PC-3 (cell line): ENCODE measurements around the gene TBXAS1. TPM values are rescaled to one million over a fixed set of nuclear protein-coding genes. Genes with fewer than 3 reads are reported as not detected.

Experiments
- ATAC-seq: fragments of 200-7000 bp; cut with Tn5 transposase; 2 replicates; pipeline ENCODE4 v1.9.1; 2020; ENCODE audit warnings: mild to moderate bottlenecking, moderate library complexity
- Bru-seq: library from RNA; stranded (reverse); fragments of 400-500 nt; gene quantifications from one replicate; lab custom pipeline; 2021; lab: Mats Ljungman, UMichigan
- BruChase-seq, 2 experiments: library from RNA; stranded (reverse); fragments of 400-500 nt; gene quantifications; one replicate each; lab custom pipeline; 2021; lab: Mats Ljungman, UMichigan
- BruUV-seq: library from RNA; stranded (reverse); fragments of 400-500 nt; replicated peaks from 2 replicates; lab custom pipeline; 2021; lab: Mats Ljungman, UMichigan
- CTCF ChIA-PET: fragments of 300-600 bp; sonication (Branson Sonifier 250); formaldehyde crosslinking; loops from one replicate; lab custom pipeline; 2022; ENCODE audit warnings: antibody characterized with exemption; lab: Charles Lee
- POLR2A ChIA-PET: fragments of 300-600 bp; sonication (Branson Sonifier 250); formaldehyde crosslinking; loops from one replicate; lab custom pipeline; 2022; ENCODE audit warnings: antibody characterized with exemption; ENCODE audit not compliant: unreplicated experiment; lab: Charles Lee
- DNase-seq: peaks from one replicate; pipeline ENCODE4 v3.0.0-alpha.2; 2015
- H2AFZ ChIP-seq: fragments of 300-600 bp; sonication (generic); 2 replicates; pipeline ENCODE4 v1.6.0; 2016; ENCODE audit warnings: antibody characterized with exemption, low read length
- H3F3A ChIP-seq: fragments of 300-600 bp; sonication (generic); one replicate; pipeline ENCODE4 v1.6.0; 2017; ENCODE audit warnings: antibody characterized with exemption, low read length, control low read depth, mild to moderate bottlenecking; ENCODE audit not compliant: unreplicated experiment
- H3K27ac ChIP-seq: fragments of 300-600 bp; sonication (generic); 2 replicates; pipeline ENCODE4 v1.5.1; 2016; ENCODE audit warnings: mild to moderate bottlenecking, low read length
- H3K27me3 ChIP-seq: fragments of 300-600 bp; sonication (generic); 2 replicates; pipeline ENCODE4 v1.6.1; 2016; ENCODE audit warnings: low read length, mixed read lengths
- H3K36me3 ChIP-seq: fragments of 300-600 bp; sonication (generic); 2 replicates; pipeline ENCODE4 v1.6.1; 2016; ENCODE audit warnings: low read depth, mixed run types, low read length, mixed read lengths
- H3K4me1 ChIP-seq: fragments of 300-600 bp; sonication (generic); 2 replicates; pipeline ENCODE4 v1.5.1; 2016; ENCODE audit warnings: low read length; ENCODE audit not compliant: insufficient read depth
- H3K4me2 ChIP-seq: fragments of 300-600 bp; sonication (generic); 2 replicates; pipeline ENCODE4 v1.6.0; 2016; ENCODE audit warnings: low read length
- H3K4me3 ChIP-seq: fragments of 300-600 bp; sonication (generic); 2 replicates; pipeline ENCODE4 v1.5.1; 2016; ENCODE audit warnings: mild to moderate bottlenecking, low read length, mixed read lengths
- H3K79me2 ChIP-seq: fragments of 300-600 bp; sonication (generic); 2 replicates; pipeline ENCODE4 v1.6.1; 2017; ENCODE audit warnings: low read length, mixed read lengths
- H3K9ac ChIP-seq: fragments of 300-600 bp; sonication (generic); 2 replicates; pipeline ENCODE4 v1.6.0; 2016; ENCODE audit warnings: mild to moderate bottlenecking, low read length
- H3K9me2 ChIP-seq: fragments of 300-600 bp; sonication (generic); replicated peaks from 2 replicates; pipeline ENCODE4 v1.6.1; 2016; ENCODE audit warnings: mixed run types, low read length, mixed read lengths
- H3K9me3 ChIP-seq: fragments of 300-600 bp; sonication (generic); 2 replicates; pipeline ENCODE4 v1.6.1; 2016; ENCODE audit warnings: low read length, mixed read lengths
- H4K20me1 ChIP-seq: fragments of 300-600 bp; sonication (generic); 2 replicates; pipeline ENCODE4 v1.6.1; 2016; ENCODE audit warnings: low read length, mixed read lengths
- EZH2 ChIP-seq: fragments of 300-600 bp; sonication (generic); IDR thresholded peaks from one replicate; pipeline ENCODE4 v1.6.1; 2017; ENCODE audit warnings: antibody characterized with exemption, mild to moderate bottlenecking, low read length; ENCODE audit not compliant: unreplicated experiment
- EZH2phosphoT487 ChIP-seq: fragments of 300-600 bp; sonication (generic); IDR thresholded peaks from 2 replicates; pipeline ENCODE4 v1.6.1; 2018; ENCODE audit warnings: mild to moderate bottlenecking, antibody characterized with exemption, low read length, borderline replicate concordance
- intact Hi-C: fragments of 100-400 bp; cut with micrococcal nuclease; formaldehyde crosslinking; loops from 2 replicates; pipeline ENCODE4 v1.9.0; 2023
- long read RNA-seq: library from polyadenylated mRNA; unstranded; transcript quantifications from one replicate; pipeline ENCODE4 v2.0.0, GENCODE V29; 2021; ENCODE audit not compliant: unreplicated experiment
- total RNA-seq: library from RNA; depleted of rRNA; stranded (reverse); fragments of >200 nt; gene quantifications from 2 replicates; pipeline ENCODE4 v1.2.3, GENCODE V29; 2014; rRNA removed
- TF ChIP-seq, protein P1 (sequence below): fragments of 300-600 bp; sonication (generic); conservative IDR thresholded peaks from 2 replicates; pipeline ENCODE4 v1.5.1; 2017; ENCODE audit warnings: antibody characterized with exemption, low read depth, mild to moderate bottlenecking, low read length

The TBXAS1 gene
- 21.8 and 27.5 TPM in 2 replicates for total RNA-seq
- Bru-seq, nascent RNA = percentile 59 among the genes with signal in this experiment
- BruChase-seq, experiment 1, labeled RNA remaining after a 6-hour chase = percentile 52 among the genes with signal in this experiment
- BruChase-seq, experiment 2, labeled RNA remaining after a 2-hour chase = percentile 63 among the genes with signal in this experiment
- long read RNA-seq, transcript TBXAS1-208 (13 exons, 1,963 nt) = major isoform, 20 of 118 reads
- long read RNA-seq, partial matches to known transcripts = 17 of 118 reads
- long read RNA-seq, other reads (novel, unspliced or antisense) = 72 of 118 reads

DNA sequence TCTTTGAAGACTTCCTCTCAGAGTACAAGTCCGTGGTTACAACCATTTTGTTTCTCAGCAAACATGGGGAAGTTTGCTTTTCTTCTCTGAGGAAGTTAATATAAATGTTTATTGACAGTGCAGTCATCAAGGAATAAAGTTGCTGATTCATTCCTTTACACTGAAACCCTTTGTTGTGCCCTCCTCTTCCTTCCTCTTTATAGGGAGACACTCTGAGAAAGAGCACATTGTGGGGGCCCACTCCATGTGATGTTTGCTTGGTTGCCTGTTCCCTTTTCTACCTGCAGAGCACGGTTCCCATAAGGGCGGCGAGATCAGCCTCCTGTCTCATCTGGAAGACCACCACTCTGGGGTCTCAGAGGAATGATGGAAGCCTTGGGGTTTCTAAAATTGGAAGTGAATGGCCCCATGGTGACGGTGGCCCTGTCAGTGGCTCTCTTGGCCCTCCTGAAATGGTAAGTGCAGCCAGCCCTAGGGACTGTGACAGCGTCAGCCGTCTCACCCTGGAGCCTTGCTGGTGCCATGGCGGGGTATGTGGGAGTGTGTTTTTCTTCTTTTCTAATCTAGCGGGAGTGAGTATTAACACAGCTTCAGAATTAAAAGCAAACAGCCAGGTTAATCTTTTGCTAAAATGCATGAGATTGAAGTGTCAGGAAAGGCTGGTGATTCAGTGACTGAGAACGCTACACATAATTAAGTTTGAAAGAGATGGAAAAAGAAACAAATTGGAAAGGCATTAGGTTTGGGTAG lies at the start of gene TBXAS1:
TBXAS1 (plus strand) TSS at position 240 of the 750 bp plus-strand sequence; CDS start at position 367, 127 bp downstream.
- no peaks in the 10 kb centered on the region for H3K9me2 ChIP-seq
- TF ChIP-seq, protein P1, sequence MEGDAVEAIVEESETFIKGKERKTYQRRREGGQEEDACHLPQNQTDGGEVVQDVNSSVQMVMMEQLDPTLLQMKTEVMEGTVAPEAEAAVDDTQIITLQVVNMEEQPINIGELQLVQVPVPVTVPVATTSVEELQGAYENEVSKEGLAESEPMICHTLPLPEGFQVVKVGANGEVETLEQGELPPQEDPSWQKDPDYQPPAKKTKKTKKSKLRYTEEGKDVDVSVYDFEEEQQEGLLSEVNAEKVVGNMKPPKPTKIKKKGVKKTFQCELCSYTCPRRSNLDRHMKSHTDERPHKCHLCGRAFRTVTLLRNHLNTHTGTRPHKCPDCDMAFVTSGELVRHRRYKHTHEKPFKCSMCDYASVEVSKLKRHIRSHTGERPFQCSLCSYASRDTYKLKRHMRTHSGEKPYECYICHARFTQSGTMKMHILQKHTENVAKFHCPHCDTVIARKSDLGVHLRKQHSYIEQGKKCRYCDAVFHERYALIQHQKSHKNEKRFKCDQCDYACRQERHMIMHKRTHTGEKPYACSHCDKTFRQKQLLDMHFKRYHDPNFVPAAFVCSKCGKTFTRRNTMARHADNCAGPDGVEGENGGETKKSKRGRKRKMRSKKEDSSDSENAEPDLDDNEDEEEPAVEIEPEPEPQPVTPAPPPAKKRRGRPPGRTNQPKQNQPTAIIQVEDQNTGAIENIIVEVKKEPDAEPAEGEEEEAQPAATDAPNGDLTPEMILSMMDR = no peak
- TF ChIP-seq EZH2phosphoT487 = no peak
- no peak for TF ChIP-seq EZH2
- no peaks in the 10 kb centered on the region for H3K36me3 ChIP-seq
- no peaks in the 10 kb centered on the region for H3K27me3 ChIP-seq
- peak; percentile 89 for ATAC-seq
- H4K20me1 ChIP-seq = no peaks in the 10 kb centered on the region
- no peaks in the 10 kb centered on the region for H3K79me2 ChIP-seq
- peak within 1 kb of the TSS; percentile 15; the same call in 1 of the 2 replicates for H3K4me2 ChIP-seq
- H3K27ac ChIP-seq = peak within 1 kb of the TSS; percentile 65
- peak within 1 kb of the TSS; percentile 48 for H3K9ac ChIP-seq
- DNase-seq = peak; percentile 65
- TSS peak; percentile 64 for BruUV-seq
- H3F3A ChIP-seq = no peaks in the 10 kb centered on the region
- intact Hi-C loops = loop anchor here (1.0 to 5.0 kb wide), 3 partner anchors 47 to 97 kb away; no protein-coding TSS in a partner anchor
- no peak within 1 kb of the TSS for H3K4me3 ChIP-seq
- no peaks in the 10 kb centered on the region for H3K9me3 ChIP-seq
- ChIA-PET POLR2A (no interaction called here), CTCF (no interaction called here)
- H3K4me1 ChIP-seq = peaks cover 22% of the 10 kb centered on the region
- H2AFZ ChIP-seq = peak within 1 kb of the TSS; percentile 12

- Histone ChIP-seq H3K9me2 (no peaks in the 10 kb centered on the region), H3K4me2 (peak overlapping the region; percentile 59), H3K27me3 (no peaks in the 10 kb centered on the region), H2AFZ (no peak overlapping the region), H3K27ac (peak overlapping the region; percentile 49), H3K9ac (no peak overlapping the region), H3K9me3 (no peaks in the 10 kb centered on the region), H4K20me1 (no peaks in the 10 kb centered on the region), H3F3A (no peaks in the 10 kb centered on the region), H3K4me1 (peaks cover 45% of the 10 kb centered on the region), H3K4me3 (no peak overlapping the region), H3K79me2 (peaks cover 30% of the 10 kb centered on the region), H3K36me3 (no peaks in the 10 kb centered on the region)
- no peak for TF ChIP-seq EZH2phosphoT487
- TF ChIP-seq, protein P1 = no peak
- no peak for TF ChIP-seq EZH2
- CTCF ChIA-PET = no interaction called here
- ATAC-seq = no peak
- intact Hi-C loops = loop anchor here (5.0 kb wide), 1 partner anchor 44 kb away; the partner anchor contains the start of gene TBXAS1
- BruUV-seq = no TSS peak
- POLR2A ChIA-PET = interaction anchor here (0.5 to 0.6 kb wide), 2 partner anchors 18 to 62 kb away, joined by 3 read pairs; no protein-coding TSS in a partner anchor
- no peak for DNase-seq
These were observed 46.1 kb upstream of the TBXAS1 start for GRCh38 chr7:139782932-139783331.
